ENCODE data around the gene TRAPPC2L.
A peak's percentile ranks its signal among the peaks of the same experiment; 100 is the strongest.
"Not testable (repeated sequence)": the region's sequence is repeated elsewhere in the genome, so short reads cannot be mapped to it uniquely, and the experiment has no call there.

Gene TRAPPC2L

DNA sequence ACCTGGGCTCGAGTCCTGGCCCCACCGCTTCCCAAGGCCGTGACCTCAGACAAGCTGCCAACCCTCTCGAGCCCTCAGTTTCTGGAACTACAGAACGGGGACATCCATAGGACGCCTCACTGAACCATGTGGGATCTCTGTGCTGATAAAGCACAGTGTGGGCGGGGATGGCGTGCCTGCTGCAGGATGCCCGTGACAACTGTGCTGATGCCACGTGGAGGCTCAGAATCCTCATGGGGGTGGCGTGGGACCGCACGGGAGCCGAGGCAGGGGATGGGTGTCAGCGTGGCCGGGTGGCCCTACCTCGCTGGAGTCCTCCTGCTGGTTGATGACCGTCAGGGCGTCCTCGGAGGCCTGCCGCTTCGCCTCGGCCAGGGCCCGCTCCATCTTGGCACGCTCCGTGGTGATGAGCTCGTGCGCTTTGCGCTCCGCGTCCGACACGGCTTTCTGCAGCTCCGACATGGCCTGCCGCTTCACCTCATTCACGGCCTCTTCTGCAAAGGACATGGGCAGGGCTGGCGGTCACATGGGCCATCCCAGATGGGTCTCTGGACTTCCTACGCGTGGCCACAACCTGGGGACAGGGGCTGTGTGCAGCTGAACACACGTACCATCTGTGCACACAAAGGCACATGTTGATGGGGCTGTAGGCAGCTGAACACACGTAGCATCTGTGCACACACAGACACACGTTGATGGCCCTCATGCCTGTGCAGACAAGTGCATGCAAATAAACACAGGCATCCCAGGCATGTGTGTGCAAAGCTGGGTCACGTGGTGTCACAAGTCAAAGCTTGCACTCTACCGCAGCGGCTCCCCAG is 22.2 kb downstream of the TRAPPC2L start:
- DNase-seq: no peak

GRCh38 chr16:88879788-88880055 is 22.8 kb downstream of the TRAPPC2L start:
- no peak for DNase-seq

GRCh38 chr16:88880226-88881006 is 23.5 kb downstream of the TRAPPC2L start:
- no peak for DNase-seq

GRCh38 chr16:88881007-88881615 is 24.2 kb downstream of the TRAPPC2L start:
- DNase-seq: no peak

- DNase-seq: no peak
Observed at GRCh38 chr16:88881675-88882357, 24.9 kb downstream of the TRAPPC2L start.

GRCh38 chr16:88882358-88883030 is 25.6 kb downstream of the TRAPPC2L start:
- DNase-seq: peak in 1 of 5 donors; percentile 9

GRCh38 chr16:88883117-88883895 is 26.4 kb downstream of the TRAPPC2L start:
- no peak for DNase-seq

DNA sequence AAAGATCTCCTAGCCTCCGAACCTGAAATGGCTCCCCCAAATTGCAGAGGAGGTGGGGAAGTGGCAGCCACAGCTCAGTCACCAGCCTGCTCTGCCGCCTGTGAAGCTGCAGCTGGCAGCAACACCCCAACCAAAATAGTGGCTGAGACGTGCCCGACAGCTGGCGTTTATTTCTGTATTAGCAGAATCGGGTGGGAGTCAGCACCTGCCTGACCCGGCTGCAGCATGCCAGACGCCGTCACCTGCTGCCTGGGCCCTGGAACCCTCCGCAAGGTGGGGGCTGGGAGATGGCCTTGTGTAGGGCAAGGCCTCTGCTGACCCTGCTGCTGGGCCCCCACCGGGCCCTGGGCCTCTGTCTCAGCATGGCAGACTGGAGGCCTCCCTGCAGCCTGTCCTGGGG is 27.0 kb downstream of the TRAPPC2L start:
- DNase-seq: no peak

GRCh38 chr16:88884569-88885271 is 27.8 kb downstream of the TRAPPC2L start:
- DNase-seq: no peak

DNA sequence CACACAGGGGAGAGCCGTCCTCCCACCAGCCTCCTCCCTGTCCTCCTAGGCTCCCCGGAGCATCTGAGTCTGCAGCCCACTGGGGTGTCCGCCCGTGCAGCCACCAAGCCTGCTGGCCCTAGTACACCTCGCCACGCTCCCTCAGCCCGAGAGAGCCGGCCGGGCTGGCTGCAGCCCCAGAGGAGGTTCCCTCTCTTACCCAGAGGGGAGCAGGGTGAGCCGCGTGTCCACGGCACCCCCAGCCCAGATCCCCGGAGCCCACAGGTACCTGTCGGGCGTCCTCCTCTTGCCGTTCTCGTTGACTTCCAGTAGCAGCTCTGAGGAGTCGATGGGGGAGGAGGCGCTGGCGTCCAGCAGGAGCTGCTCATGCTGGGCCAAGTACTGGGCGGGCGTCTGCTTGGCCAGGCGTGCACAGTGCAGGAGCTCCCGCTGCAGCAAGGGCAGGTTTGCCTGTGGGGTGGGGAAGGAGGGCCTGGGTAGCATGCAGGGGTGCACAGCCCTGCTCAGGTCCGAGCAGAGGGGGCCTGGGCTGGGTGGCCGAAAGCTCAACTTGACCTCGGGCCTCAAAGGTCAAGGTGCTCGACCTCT is 28.9 kb downstream of the TRAPPC2L start:
- DNase-seq: no peak

- no peak for DNase-seq
Observed at GRCh38 chr16:88886420-88886844, 29.5 kb downstream of the TRAPPC2L start.

GRCh38 chr16:88886845-88887521 is 30.1 kb downstream of the TRAPPC2L start:
- DNase-seq: no peak

- DNase-seq: no peak
Observed at GRCh38 chr16:88888057-88888456, 31.1 kb downstream of the TRAPPC2L start.

DNA sequence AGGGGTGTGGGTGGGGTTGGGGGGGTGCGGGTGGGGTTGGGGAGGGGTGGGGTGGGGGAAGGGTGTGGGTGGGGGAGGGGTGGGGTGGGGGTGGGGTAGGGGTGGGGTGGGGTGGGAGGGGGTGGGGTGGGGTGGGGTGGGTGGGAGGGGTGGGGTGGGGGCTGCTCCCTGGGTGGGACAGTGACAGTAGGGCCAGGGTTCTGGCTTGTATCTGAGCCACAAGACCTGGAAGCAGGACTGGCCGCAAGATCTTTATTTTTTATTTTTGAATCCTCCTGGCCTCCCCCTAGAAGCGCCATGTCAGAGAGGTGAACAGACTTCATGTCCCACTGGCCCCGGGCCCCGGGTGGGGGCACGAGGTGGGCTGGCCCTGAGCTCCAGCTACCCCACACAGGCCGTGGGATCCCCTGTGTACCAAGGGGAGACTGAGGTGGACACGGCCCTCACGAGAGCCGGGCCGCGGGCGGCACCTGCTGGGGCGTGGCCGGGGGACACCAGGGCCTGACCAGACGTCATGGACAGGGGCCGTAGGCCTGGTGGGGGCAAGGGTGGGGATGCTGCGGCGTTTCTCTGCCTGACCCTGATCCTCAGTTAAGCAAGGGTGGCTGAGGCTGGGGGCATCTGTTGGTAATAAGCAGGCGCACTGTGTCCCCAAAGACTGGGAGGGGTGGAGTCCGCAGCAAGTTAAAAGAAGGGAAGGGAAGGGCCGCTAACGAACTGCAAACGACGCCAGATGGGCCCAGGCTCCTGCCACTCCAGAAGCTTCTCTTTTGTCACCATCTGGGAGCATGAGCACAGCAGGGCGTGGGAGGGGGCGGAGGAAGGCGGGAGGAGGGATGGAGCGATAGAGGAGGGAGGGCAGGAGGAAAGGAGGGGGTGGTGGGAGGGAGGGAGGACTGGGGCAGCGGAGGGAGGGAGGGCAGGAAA is 31.8 kb downstream of the TRAPPC2L start:
- no peak for DNase-seq

GRCh38 chr16:88889702-88890352 is 32.9 kb downstream of the TRAPPC2L start:
- not testable (repeated sequence) for DNase-seq

DNA sequence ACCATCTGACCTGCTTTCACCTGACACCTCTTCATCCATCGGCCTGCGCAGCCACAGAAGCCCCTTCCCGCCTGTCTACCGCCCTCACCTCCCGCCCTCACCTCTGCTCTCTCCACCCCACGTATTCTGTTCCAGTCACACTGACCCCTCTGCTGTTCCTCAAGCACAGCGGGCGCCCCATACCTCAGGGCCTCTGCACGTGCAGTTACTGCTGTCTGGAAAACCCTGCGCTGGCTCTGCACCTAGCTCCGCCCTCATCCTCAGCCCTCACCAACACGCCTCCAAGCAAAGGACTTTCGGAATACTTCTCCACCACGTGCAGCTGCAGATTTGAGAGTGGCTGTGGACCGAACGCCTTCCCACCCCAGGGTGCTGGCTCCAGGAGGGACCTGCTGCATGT is 34.2 kb downstream of the TRAPPC2L start:
- DNase-seq: no peak

GRCh38 chr16:88892065-88892464 is 35.1 kb downstream of the TRAPPC2L start:
- DNase-seq: no peak

Data from T-helper 1 cell (primary cell).